Activated CD4-positive, alpha-beta T cell treated with anti-CD3 and anti-CD28 coated beads, Interleukin-2, amount 10 ng/mL, durations not matched to agents 7 days and 5 days (primary cell): ENCODE results near the gene LAMB4. TPM values are rescaled to one million over a fixed set of nuclear protein-coding genes. Genes with fewer than 3 reads are reported as not detected.

ENCODE experiments used
- CTCF ChIA-PET: fragments of 350-600 bp; sonication (Branson Sonifier 250); formaldehyde crosslinking; loops from one replicate; lab custom pipeline; 2021; ENCODE audit warnings: antibody characterized with exemption; lab: Charles Lee
- POLR2A ChIA-PET: fragments of 350-600 bp; sonication (Branson Sonifier 250); formaldehyde crosslinking; loops from one replicate; lab custom pipeline; 2021; ENCODE audit warnings: antibody characterized with exemption; lab: Charles Lee
- DNase-seq: peaks from one replicate; pipeline ENCODE4 v3.0.0-alpha.2; 2020
- H3K27ac Mint-ChIP-seq: one replicate; pipeline ENCODE4 v1.8.0; 2021; ENCODE audit warnings: mild to moderate bottlenecking, moderate library complexity, mixed read lengths
- H3K27me3 Mint-ChIP-seq: one replicate; pipeline ENCODE4 v1.8.0; 2021; ENCODE audit warnings: mixed read lengths
- H3K36me3 Mint-ChIP-seq: one replicate; pipeline ENCODE4 v1.8.0; 2021; ENCODE audit warnings: low read depth, mixed read lengths
- H3K4me1 Mint-ChIP-seq: one replicate; pipeline ENCODE4 v1.8.0; 2021; ENCODE audit warnings: mixed read lengths
- H3K4me3 Mint-ChIP-seq: one replicate; pipeline ENCODE4 v1.8.0; 2021; ENCODE audit warnings: mild to moderate bottlenecking, moderate library complexity, mixed read lengths
- H3K9me3 Mint-ChIP-seq: one replicate; pipeline ENCODE4 v1.8.0; 2021; ENCODE audit warnings: mixed read lengths
- total RNA-seq, 2 experiments: library from RNA; stranded (reverse); gene quantifications; one replicate each; pipeline ENCODE4 v1.2.3, GENCODE V29; 2021

LAMB4 gene
- total RNA-seq, 2 experiments from 2014 or later, result not detected

- no peak overlapping the region for H3K27ac Mint-ChIP-seq
- H3K4me1 Mint-ChIP-seq, result peaks cover 5% of the 10 kb centered on the region
- H3K9me3 Mint-ChIP-seq, result no peaks in the 10 kb centered on the region
- DNase-seq, result no peak
- ChIA-PET POLR2A (no interaction called here), CTCF (no interaction called here)
- H3K36me3 Mint-ChIP-seq, result no peaks in the 10 kb centered on the region
- H3K4me3 Mint-ChIP-seq, result no peak overlapping the region
- peaks cover 56% of the 10 kb centered on the region for H3K27me3 Mint-ChIP-seq
These were observed 133.9 kb downstream of the LAMB4 start for GRCh38 chr7:107996072-107996882.

GRCh38 chr7:107995184-107996071, 134.7 kb downstream of the LAMB4 start:
- H3K9me3 Mint-ChIP-seq, result no peaks in the 10 kb centered on the region
- no peak overlapping the region for H3K4me3 Mint-ChIP-seq
- H3K27me3 Mint-ChIP-seq, result peaks cover 51% of the 10 kb centered on the region
- H3K27ac Mint-ChIP-seq, result no peak overlapping the region
- DNase-seq, result no peak
- H3K4me1 Mint-ChIP-seq, result no peaks in the 10 kb centered on the region
- CTCF ChIA-PET, result no interaction called here
- H3K36me3 Mint-ChIP-seq, result no peaks in the 10 kb centered on the region
- POLR2A ChIA-PET, result no interaction called here

GRCh38 chr7:107994421-107995030, 135.6 kb downstream of the LAMB4 start:
- Mint-ChIP-seq H3K4me1 (no peaks in the 10 kb centered on the region), H3K36me3 (no peaks in the 10 kb centered on the region), H3K27me3 (peaks cover 51% of the 10 kb centered on the region), H3K4me3 (no peak overlapping the region), H3K9me3 (no peaks in the 10 kb centered on the region), H3K27ac (no peak overlapping the region)
- ChIA-PET CTCF (no interaction called here), POLR2A (no interaction called here)
- no peak for DNase-seq

GRCh38 chr7:107993891-107994291, 136.3 kb downstream of the LAMB4 start:
- no peaks in the 10 kb centered on the region for H3K36me3 Mint-ChIP-seq
- DNase-seq, result no peak
- H3K9me3 Mint-ChIP-seq, result no peaks in the 10 kb centered on the region
- no peaks in the 10 kb centered on the region for H3K4me1 Mint-ChIP-seq
- CTCF ChIA-PET, result no interaction called here
- POLR2A ChIA-PET, result no interaction called here
- no peak overlapping the region for H3K4me3 Mint-ChIP-seq
- H3K27me3 Mint-ChIP-seq, result peaks cover 44% of the 10 kb centered on the region
- H3K27ac Mint-ChIP-seq, result no peak overlapping the region

GRCh38 chr7:107989618-107990373, 140.4 kb downstream of the LAMB4 start:
- Mint-ChIP-seq H3K27me3 (peaks cover 16% of the 10 kb centered on the region), H3K4me3 (no peak overlapping the region), H3K9me3 (no peaks in the 10 kb centered on the region), H3K27ac (no peak overlapping the region), H3K4me1 (no peaks in the 10 kb centered on the region), H3K36me3 (no peaks in the 10 kb centered on the region)
- ChIA-PET CTCF (interaction anchor here (1.0 kb wide), 1 partner anchor 14 kb away, joined by 4 read pairs; no protein-coding TSS in a partner anchor), POLR2A (no interaction called here)
- DNase-seq, result no peak

- Mint-ChIP-seq H3K9me3 (no peaks in the 10 kb centered on the region), H3K4me3 (no peak overlapping the region), H3K27ac (no peak overlapping the region), H3K27me3 (no peaks in the 10 kb centered on the region), H3K4me1 (no peaks in the 10 kb centered on the region), H3K36me3 (no peaks in the 10 kb centered on the region)
- CTCF ChIA-PET, result no interaction called here
- POLR2A ChIA-PET, result no interaction called here
- no peak for DNase-seq
These were observed 147.2 kb downstream of the LAMB4 start for GRCh38 chr7:107982918-107983389.

- no peaks in the 10 kb centered on the region for H3K27me3 Mint-ChIP-seq
- no peak overlapping the region for H3K4me3 Mint-ChIP-seq
- H3K36me3 Mint-ChIP-seq, result no peaks in the 10 kb centered on the region
- H3K4me1 Mint-ChIP-seq, result no peaks in the 10 kb centered on the region
- CTCF ChIA-PET, result no interaction called here
- no peak overlapping the region for H3K27ac Mint-ChIP-seq
- DNase-seq, result no peak
- no peaks in the 10 kb centered on the region for H3K9me3 Mint-ChIP-seq
- POLR2A ChIA-PET, result no interaction called here
These were observed 147.9 kb downstream of the LAMB4 start for GRCh38 chr7:107982042-107982840.

GRCh38 chr7:107981466-107981865, 148.7 kb downstream of the LAMB4 start:
- DNase-seq, result no peak
- H3K4me3 Mint-ChIP-seq, result no peak overlapping the region
- no peaks in the 10 kb centered on the region for H3K27me3 Mint-ChIP-seq
- ChIA-PET CTCF (no interaction called here), POLR2A (no interaction called here)
- H3K36me3 Mint-ChIP-seq, result no peaks in the 10 kb centered on the region
- no peaks in the 10 kb centered on the region for H3K4me1 Mint-ChIP-seq
- no peaks in the 10 kb centered on the region for H3K9me3 Mint-ChIP-seq
- no peak overlapping the region for H3K27ac Mint-ChIP-seq

- no peaks in the 10 kb centered on the region for H3K27me3 Mint-ChIP-seq
- CTCF ChIA-PET, result no interaction called here
- POLR2A ChIA-PET, result no interaction called here
- no peak overlapping the region for H3K27ac Mint-ChIP-seq
- H3K4me1 Mint-ChIP-seq, result no peaks in the 10 kb centered on the region
- no peaks in the 10 kb centered on the region for H3K36me3 Mint-ChIP-seq
- no peak for DNase-seq
- H3K9me3 Mint-ChIP-seq, result no peaks in the 10 kb centered on the region
- H3K4me3 Mint-ChIP-seq, result no peak overlapping the region
These were observed 149.4 kb downstream of the LAMB4 start for GRCh38 chr7:107980671-107981190.

- Mint-ChIP-seq H3K27me3 (no peaks in the 10 kb centered on the region), H3K4me1 (no peaks in the 10 kb centered on the region), H3K27ac (no peak overlapping the region), H3K4me3 (no peak overlapping the region), H3K9me3 (no peaks in the 10 kb centered on the region), H3K36me3 (no peaks in the 10 kb centered on the region)
- ChIA-PET POLR2A (no interaction called here), CTCF (no interaction called here)
- DNase-seq, result no peak
These were observed 150.0 kb downstream of the LAMB4 start for GRCh38 chr7:107980171-107980570.

GRCh38 chr7:107978815-107979408, 151.2 kb downstream of the LAMB4 start:
- Mint-ChIP-seq H3K4me1 (no peaks in the 10 kb centered on the region), H3K36me3 (no peaks in the 10 kb centered on the region), H3K27me3 (no peaks in the 10 kb centered on the region), H3K27ac (no peak overlapping the region), H3K9me3 (no peaks in the 10 kb centered on the region), H3K4me3 (no peak overlapping the region)
- DNase-seq, result no peak
- POLR2A ChIA-PET, result no interaction called here
- CTCF ChIA-PET, result interaction anchor here (0.6 kb wide), 1 partner anchor 626 kb away, joined by 3 read pairs; no protein-coding TSS in a partner anchor
